Nephron progenitor cell (in vitro differentiated cells): Measurements from ENCODE around the gene MAPRE2.

Experiments
- DNase-seq: peaks from one replicate; pipeline ENCODE4 v3.0.0; 2021
- H3K27ac Mint-ChIP-seq: 2 replicates; pipeline ENCODE4 v1.8.0; 2021; ENCODE audit warnings: mild to moderate bottlenecking, moderate library complexity, mixed read lengths
- H3K27me3 Mint-ChIP-seq: 2 replicates; pipeline ENCODE4 v1.8.0; 2021; ENCODE audit warnings: mild to moderate bottlenecking, low read depth, mixed read lengths; ENCODE audit not compliant: poor library complexity
- H3K36me3 Mint-ChIP-seq: 2 replicates; pipeline ENCODE4 v1.8.0; 2021; ENCODE audit warnings: low read depth, mixed read lengths
- H3K4me1 Mint-ChIP-seq: 2 replicates; pipeline ENCODE4 v1.8.0; 2021; ENCODE audit warnings: mixed read lengths
- H3K4me3 Mint-ChIP-seq: 2 replicates; pipeline ENCODE4 v1.8.0; 2021; ENCODE audit warnings: mild to moderate bottlenecking, moderate library complexity, mixed read lengths
- H3K9me3 Mint-ChIP-seq: 2 replicates; pipeline ENCODE4 v1.8.0; 2021; ENCODE audit warnings: mild to moderate bottlenecking, moderate library complexity, mixed read lengths
- CTCF ChIP-seq: fragments of 200-600 bp; sonication (generic); IDR thresholded peaks from 2 replicates; pipeline ENCODE4 v1.5.0; 2021; ENCODE audit warnings: antibody characterized with exemption

The MAPRE2 gene

GRCh38 chr18:35174093-35174731, 133.0 kb downstream of the MAPRE2 start:
- H3K4me3 Mint-ChIP-seq: no peak overlapping the region
- no peaks in the 10 kb centered on the region for H3K36me3 Mint-ChIP-seq
- H3K9me3 Mint-ChIP-seq: peaks cover 15% of the 10 kb centered on the region
- no peaks in the 10 kb centered on the region for H3K27me3 Mint-ChIP-seq
- no peak for TF ChIP-seq CTCF
- no peak for DNase-seq
- H3K4me1 Mint-ChIP-seq: peaks cover 10% of the 10 kb centered on the region
- H3K27ac Mint-ChIP-seq: no peak overlapping the region

GRCh38 chr18:35174745-35175144, 133.5 kb downstream of the MAPRE2 start:
- Mint-ChIP-seq H3K27me3 (no peaks in the 10 kb centered on the region), H3K36me3 (no peaks in the 10 kb centered on the region), H3K4me1 (peaks cover 10% of the 10 kb centered on the region), H3K4me3 (no peak overlapping the region), H3K9me3 (peaks cover 15% of the 10 kb centered on the region), H3K27ac (no peak overlapping the region)
- no peak for DNase-seq
- TF ChIP-seq CTCF: no peak

GRCh38 chr18:35176925-35177324, 135.7 kb downstream of the MAPRE2 start:
- TF ChIP-seq CTCF: no peak
- Mint-ChIP-seq H3K9me3 (peaks cover 15% of the 10 kb centered on the region), H3K36me3 (no peaks in the 10 kb centered on the region), H3K4me1 (peaks cover 6% of the 10 kb centered on the region), H3K27me3 (no peaks in the 10 kb centered on the region), H3K4me3 (no peak overlapping the region), H3K27ac (no peak overlapping the region)
- DNase-seq: no peak

- TF ChIP-seq CTCF: no peak
- Mint-ChIP-seq H3K4me3 (no peak overlapping the region), H3K4me1 (peaks cover 6% of the 10 kb centered on the region), H3K9me3 (peaks cover 15% of the 10 kb centered on the region), H3K36me3 (no peaks in the 10 kb centered on the region), H3K27ac (no peak overlapping the region), H3K27me3 (no peaks in the 10 kb centered on the region)
- DNase-seq: no peak
Observed at GRCh38 chr18:35178260-35178659, 137.0 kb downstream of the MAPRE2 start.

GRCh38 chr18:35179906-35180305, 138.7 kb downstream of the MAPRE2 start:
- Mint-ChIP-seq H3K4me1 (peaks cover 2% of the 10 kb centered on the region), H3K9me3 (peaks cover 15% of the 10 kb centered on the region), H3K27ac (no peak overlapping the region), H3K4me3 (no peak overlapping the region), H3K27me3 (no peaks in the 10 kb centered on the region), H3K36me3 (no peaks in the 10 kb centered on the region)
- no peak for TF ChIP-seq CTCF
- no peak for DNase-seq

GRCh38 chr18:35180455-35180854, 139.2 kb downstream of the MAPRE2 start:
- Mint-ChIP-seq H3K4me1 (no peaks in the 10 kb centered on the region), H3K36me3 (no peaks in the 10 kb centered on the region), H3K4me3 (no peak overlapping the region), H3K9me3 (peaks cover 15% of the 10 kb centered on the region), H3K27ac (no peak overlapping the region), H3K27me3 (no peaks in the 10 kb centered on the region)
- DNase-seq: no peak
- no peak for TF ChIP-seq CTCF
